Upper lobe of left lung (tissue), 6 donors: Measurements from ENCODE around the gene AGMO. TPM values are rescaled to one million over a fixed set of nuclear protein-coding genes. Genes with fewer than 3 reads are reported as not detected.

ENCODE experiments used
- ATAC-seq, 2 donors: fragments of 200-7000 bp; cut with Tn5 transposase; one replicate each; pipeline ENCODE4 v1.9.1; 2022; ENCODE audit warnings: mild to moderate bottlenecking in 2 of 2, moderate library complexity in 2 of 2; ENCODE audit not compliant: low FRiP score in 2 of 2
- DNase-seq, 2 donors: peaks; one replicate each; pipeline ENCODE4 v3.0.0-alpha.2; 2019 to 2020
- H3K27ac ChIP-seq, 4 donors: fragments of 200-600 bp; sonication (generic); one replicate each; pipeline ENCODE4 v1.5.1; 2016 to 2019
- H3K27me3 ChIP-seq, 4 donors: fragments of 200-600 bp; sonication (generic); one replicate each; pipeline ENCODE4 v1.5.1; 2017 to 2019
- H3K36me3 ChIP-seq, 4 donors: fragments of 200-600 bp; sonication (generic); one replicate each; pipeline ENCODE4 v1.5.1; 2016 to 2019
- H3K4me1 ChIP-seq, 4 donors: fragments of 200-600 bp; sonication (generic); one replicate each; pipeline ENCODE4 v1.5.1; 2018 to 2019
- H3K4me3 ChIP-seq, 4 donors: fragments of 200-600 bp; sonication (generic); one replicate each; pipeline ENCODE4 v1.5.1; 2017 to 2019; ENCODE audit warnings: mild to moderate bottlenecking in 2 of 4, moderate library complexity in 1 of 4
- H3K9me3 ChIP-seq, 4 donors: fragments of 200-600 bp; sonication (generic); one replicate each; pipeline ENCODE4 v1.5.1; 2018 to 2019
- CTCF ChIP-seq, 6 experiments: fragments of 450-650 bp in 4 of 6; fragments of 200-600 bp in 2 of 6; sonication (generic) in 2 of 6; IDR thresholded peaks; one replicate each; pipeline ENCODE4 v1.5.1; 2016 to 2019; ENCODE audit warnings: antibody characterized with exemption in 6 of 6
- EP300 ChIP-seq, 4 donors: sonication (generic); formaldehyde crosslinking; IDR thresholded peaks; one replicate each; pipeline ENCODE4 v1.5.1; 2017; ENCODE audit warnings: antibody characterized with exemption in 4 of 4, control low read depth in 2 of 4
- POLR2A ChIP-seq, 4 donors: fragments of 450-650 bp; IDR thresholded peaks; one replicate each; pipeline ENCODE4 v1.5.1; 2016 to 2017; ENCODE audit warnings: antibody characterized with exemption in 4 of 4, mild to moderate bottlenecking in 2 of 4
- POLR2AphosphoS5 ChIP-seq, 2 donors: sonication (generic); formaldehyde crosslinking; IDR thresholded peaks; one replicate each; pipeline ENCODE4 v1.5.1; 2017; ENCODE audit warnings: antibody characterized with exemption in 2 of 2
- WGBS, 2 donors: methylation state at CpG; one replicate each; pipeline ENCODE4 v1.1.5; 2017 to 2018; 5-methylcytosine and 5-hydroxymethylcytosine counted together
- total RNA-seq, 6 donors: library from RNA; depleted of rRNA in 4 of 6; stranded (reverse); fragments of >200 nt in 4 of 6; gene quantifications; one replicate each; pipeline versions ENCODE4 v1.1.0 to v1.2.1, GENCODE V29; 2016 to 2021
- donor health status: DM: no; HTN: no; CAD: no; lungs with moderate emphysema.
- donor health status: DM: no; HTN: yes; CAD: no; lungs with severe emphysema.

The AGMO gene
- total RNA-seq, 6 donors from 2014 or later, result 0.17 to 3.0 (median 0.20) TPM; not detected in 3

- DNase-seq (no peak), ATAC-seq (no peak)
- 67 to 82% methylated on average over 5 of the region's 5 CpGs for WGBS, 2 donors
- TF ChIP-seq POLR2A (IDR thresholded peaks at IDR 0.05) (no peak), CTCF (IDR thresholded peaks at IDR 0.05) (no peak), POLR2AphosphoS5 (IDR thresholded peaks at IDR 0.05) (no peak), EP300 (IDR thresholded peaks at IDR 0.05) (no peak)
- no peaks in the 10 kb centered on the region for H3K9me3 ChIP-seq
- no peak overlapping the region for H3K27ac ChIP-seq
- no peaks in the 10 kb centered on the region for H3K27me3 ChIP-seq
- no peaks in the 10 kb centered on the region for H3K36me3 ChIP-seq
- no peak overlapping the region for H3K4me3 ChIP-seq
- no peaks in the 10 kb centered on the region for H3K4me1 ChIP-seq
These were observed 269.7 kb downstream of the AGMO start for GRCh38 chr7:15292138-15292537.

GRCh38 chr7:15291699-15292098, 270.1 kb downstream of the AGMO start:
- ATAC-seq, result no peak
- TF ChIP-seq POLR2AphosphoS5 (IDR thresholded peaks at IDR 0.05) (no peak), CTCF (IDR thresholded peaks at IDR 0.05) (no peak), EP300 (IDR thresholded peaks at IDR 0.05) (no peak), POLR2A (IDR thresholded peaks at IDR 0.05) (no peak)
- no peak overlapping the region for H3K4me3 ChIP-seq
- no peaks in the 10 kb centered on the region for H3K9me3 ChIP-seq
- H3K36me3 ChIP-seq, result no peaks in the 10 kb centered on the region
- no peak for DNase-seq
- H3K27ac ChIP-seq, result no peak overlapping the region
- H3K4me1 ChIP-seq, result no peaks in the 10 kb centered on the region
- WGBS, 2 donors, result 78 to 84% methylated on average over 6 of the region's 6 CpGs
- no peaks in the 10 kb centered on the region for H3K27me3 ChIP-seq

GRCh38 chr7:15288741-15289140, 273.1 kb downstream of the AGMO start:
- no peak for TF ChIP-seq EP300 (IDR thresholded peaks at IDR 0.05)
- TF ChIP-seq POLR2AphosphoS5 (IDR thresholded peaks at IDR 0.05), result no peak
- no peak for TF ChIP-seq CTCF (IDR thresholded peaks at IDR 0.05)
- no peak for TF ChIP-seq POLR2A (IDR thresholded peaks at IDR 0.05)
- ATAC-seq, result no peak
- H3K27me3 ChIP-seq, result no peaks in the 10 kb centered on the region
- no peak overlapping the region for H3K27ac ChIP-seq
- WGBS, 2 donors, result 51 to 58% methylated on average over 2 of the region's 2 CpGs
- no peak for DNase-seq
- no peaks in the 10 kb centered on the region for H3K4me1 ChIP-seq
- H3K4me3 ChIP-seq, result no peak overlapping the region
- no peaks in the 10 kb centered on the region for H3K9me3 ChIP-seq
- H3K36me3 ChIP-seq, result no peaks in the 10 kb centered on the region

- H3K27ac ChIP-seq, result no peak overlapping the region
- H3K4me3 ChIP-seq, result no peak overlapping the region
- no peak for ATAC-seq
- WGBS, 2 donors, result 46 to 52% methylated on average over 1 of the region's 1 CpG
- no peaks in the 10 kb centered on the region for H3K9me3 ChIP-seq
- TF ChIP-seq EP300 (IDR thresholded peaks at IDR 0.05), result no peak
- no peak for TF ChIP-seq POLR2A (IDR thresholded peaks at IDR 0.05)
- TF ChIP-seq CTCF (IDR thresholded peaks at IDR 0.05), result no peak
- no peak for TF ChIP-seq POLR2AphosphoS5 (IDR thresholded peaks at IDR 0.05)
- H3K27me3 ChIP-seq, result no peaks in the 10 kb centered on the region
- H3K36me3 ChIP-seq, result no peaks in the 10 kb centered on the region
- H3K4me1 ChIP-seq, result no peaks in the 10 kb centered on the region
- no peak for DNase-seq
These were observed 277.4 kb downstream of the AGMO start for GRCh38 chr7:15284396-15284795.

- WGBS, 2 donors, result 74 to 77% methylated on average over 3 of the region's 3 CpGs
- Histone ChIP-seq H3K27ac (no peak overlapping the region), H3K36me3 (no peaks in the 10 kb centered on the region), H3K9me3 (peaks cover 0 to 6% (median 5%) of the 10 kb centered on the region in 4 donors), H3K4me3 (no peak overlapping the region), H3K4me1 (no peaks in the 10 kb centered on the region), H3K27me3 (no peaks in the 10 kb centered on the region)
- DNase-seq, result no peak
- no peak for ATAC-seq
- TF ChIP-seq CTCF (IDR thresholded peaks at IDR 0.05) (no peak), POLR2A (IDR thresholded peaks at IDR 0.05) (no peak), EP300 (IDR thresholded peaks at IDR 0.05) (no peak)
These were observed 281.6 kb downstream of the AGMO start for GRCh38 chr7:15280078-15280733.
